Gastroesophageal sphincter (tissue), 3 donors: ENCODE measurements around the gene SLC6A13.

Experiments used
- CTCF ChIP-seq, 4 experiments: fragments of 200-600 bp in 2 of 4; fragments of 450-650 bp in 2 of 4; sonication (generic) in 1 of 4; IDR thresholded peaks; one replicate each; pipeline ENCODE4 v1.5.1; 2017 to 2019; ENCODE audit warnings: antibody characterized with exemption in 4 of 4, mild to moderate bottlenecking in 2 of 4, moderate library complexity in 2 of 4
- EP300 ChIP-seq: sonication (generic); formaldehyde crosslinking; IDR thresholded peaks from one replicate; pipeline ENCODE4 v1.6.1; 2017; ENCODE audit warnings: antibody characterized with exemption, mild to moderate bottlenecking
- POLR2A ChIP-seq, 2 donors: fragments of 450-650 bp; IDR thresholded peaks; one replicate each; pipeline ENCODE4 v1.6.1; 2017; ENCODE audit warnings: antibody characterized with exemption in 2 of 2, mild to moderate bottlenecking in 2 of 2, moderate library complexity in 1 of 2
- POLR2AphosphoS5 ChIP-seq: sonication (generic); formaldehyde crosslinking; IDR thresholded peaks from one replicate; pipeline ENCODE4 v1.6.1; 2017; ENCODE audit warnings: antibody characterized with exemption

- TF ChIP-seq CTCF (IDR thresholded peaks at IDR 0.05), result no peak
- TF ChIP-seq POLR2AphosphoS5, result no peak
- TF ChIP-seq POLR2A (IDR thresholded peaks at IDR 0.05), result no peak
- no peak for TF ChIP-seq EP300
These were observed 5.8 kb upstream of the SLC6A13 start for GRCh38 chr12:268483-268840.
